A673 (cell line): Measurements from ENCODE around the gene TMEM8B. TPM values are rescaled to one million over a fixed set of nuclear protein-coding genes. Genes with fewer than 3 reads are reported as not detected.

Experiments
- BruUV-seq: library from RNA; stranded (reverse); fragments of 400-500 nt; replicated peaks from 2 replicates; lab custom pipeline; 2021; lab: Mats Ljungman, UMichigan
- CTCF ChIA-PET: fragments of 300-600 bp; sonication (Branson Sonifier 250); formaldehyde crosslinking; loops from one replicate; lab custom pipeline; 2022; ENCODE audit warnings: antibody characterized with exemption; lab: Charles Lee
- POLR2A ChIA-PET: fragments of 300-600 bp; sonication (Branson Sonifier 250); formaldehyde crosslinking; loops from one replicate; lab custom pipeline; 2022; ENCODE audit warnings: antibody characterized with exemption; ENCODE audit not compliant: low non-redundant PET; lab: Charles Lee
- DNase-seq: peaks from one replicate; pipeline ENCODE4 v3.0.0-alpha.2; 2015; ENCODE audit warnings: low spot score
- H3K27ac ChIP-seq: fragments of 200-600 bp; sonication (generic); 2 replicates; pipeline ENCODE4 v1.5.1; 2016; ENCODE audit warnings: mixed run types, low read depth, mild to moderate bottlenecking, mixed read lengths, antibody characterized with exemption, low read length; ENCODE audit not compliant: poor library complexity, severe bottlenecking
- H3K27me3 ChIP-seq: fragments of 200-600 bp; sonication (generic); replicated peaks from 2 replicates; pipeline ENCODE4 v1.6.1; 2017; ENCODE audit warnings: mixed run types, low read depth, mild to moderate bottlenecking, mixed read lengths, antibody characterized with exemption, low read length; ENCODE audit not compliant: insufficient read depth, poor library complexity
- H3K36me3 ChIP-seq: fragments of 200-600 bp; sonication (generic); 2 replicates; pipeline ENCODE4 v1.6.1; 2016; ENCODE audit warnings: mixed run types, mild to moderate bottlenecking, mixed read lengths, antibody characterized with exemption, low read length; ENCODE audit not compliant: insufficient read depth, poor library complexity, severe bottlenecking
- H3K4me1 ChIP-seq: fragments of 200-600 bp; sonication (generic); 2 replicates; pipeline ENCODE4 v1.6.1; 2017; ENCODE audit warnings: mixed run types, mild to moderate bottlenecking, mixed read lengths, antibody characterized with exemption, low read length; ENCODE audit not compliant: insufficient read depth, poor library complexity, severe bottlenecking
- H3K4me3 ChIP-seq: fragments of 200-600 bp; sonication (generic); 2 replicates; pipeline ENCODE4 v1.5.1; 2016; ENCODE audit warnings: low read depth, mixed run types, mild to moderate bottlenecking, mixed read lengths, low read length; ENCODE audit not compliant: poor library complexity, severe bottlenecking
- H3K9me3 ChIP-seq: fragments of 200-600 bp; sonication (generic); 2 replicates; pipeline ENCODE4 v1.6.1; 2016; ENCODE audit warnings: mixed run types, low read depth, mild to moderate bottlenecking, mixed read lengths, antibody characterized with exemption, low read length; ENCODE audit not compliant: poor library complexity, severe bottlenecking
- EZH2 ChIP-seq: fragments of 200-600 bp; sonication (generic); IDR thresholded peaks from 2 replicates; pipeline ENCODE4 v1.6.1; 2017; ENCODE audit warnings: borderline replicate concordance, low read depth, mild to moderate bottlenecking, mixed read lengths, antibody characterized with exemption, low read length; ENCODE audit not compliant: poor library complexity, severe bottlenecking
- intact Hi-C: fragments of 100-400 bp; cut with micrococcal nuclease; formaldehyde crosslinking; loops from one replicate; pipeline ENCODE4 v1.10.0; 2022; ENCODE audit not compliant: unreplicated experiment
- total RNA-seq: library from RNA; stranded (reverse); gene quantifications from 2 replicates; pipeline ENCODE4 v1.2.3, GENCODE V29; 2021
- TF ChIP-seq, protein P1 (sequence below): fragments of 300-800, 200-600 bp; sonication (generic); conservative IDR thresholded peaks from 2 replicates; pipeline ENCODE4 v1.5.1; 2017; ENCODE audit warnings: low read depth, mild to moderate bottlenecking, antibody characterized with exemption, low read length, moderate library complexity, mixed read lengths

TMEM8B gene
- total RNA-seq, 1 experiment from 2014 or later, result 6.9 TPM

DNA sequence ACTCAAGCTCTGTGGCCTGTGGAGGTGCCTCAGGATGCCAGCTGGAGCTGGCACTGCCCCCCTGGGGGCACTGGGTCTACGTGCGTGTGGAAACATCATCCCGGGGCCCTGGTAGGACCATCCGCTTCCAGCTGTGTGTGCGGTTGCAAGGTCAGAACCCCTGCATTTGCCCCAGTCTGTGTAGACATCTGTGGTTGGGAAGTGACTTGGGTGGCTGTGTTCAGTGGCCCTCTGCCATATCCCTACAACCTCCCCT, 12.5 kb downstream of the TMEM8B start:
- ChIA-PET CTCF (no interaction called here), POLR2A (no interaction called here)
- TF ChIP-seq EZH2, result no peak
- TF ChIP-seq, protein P1, sequence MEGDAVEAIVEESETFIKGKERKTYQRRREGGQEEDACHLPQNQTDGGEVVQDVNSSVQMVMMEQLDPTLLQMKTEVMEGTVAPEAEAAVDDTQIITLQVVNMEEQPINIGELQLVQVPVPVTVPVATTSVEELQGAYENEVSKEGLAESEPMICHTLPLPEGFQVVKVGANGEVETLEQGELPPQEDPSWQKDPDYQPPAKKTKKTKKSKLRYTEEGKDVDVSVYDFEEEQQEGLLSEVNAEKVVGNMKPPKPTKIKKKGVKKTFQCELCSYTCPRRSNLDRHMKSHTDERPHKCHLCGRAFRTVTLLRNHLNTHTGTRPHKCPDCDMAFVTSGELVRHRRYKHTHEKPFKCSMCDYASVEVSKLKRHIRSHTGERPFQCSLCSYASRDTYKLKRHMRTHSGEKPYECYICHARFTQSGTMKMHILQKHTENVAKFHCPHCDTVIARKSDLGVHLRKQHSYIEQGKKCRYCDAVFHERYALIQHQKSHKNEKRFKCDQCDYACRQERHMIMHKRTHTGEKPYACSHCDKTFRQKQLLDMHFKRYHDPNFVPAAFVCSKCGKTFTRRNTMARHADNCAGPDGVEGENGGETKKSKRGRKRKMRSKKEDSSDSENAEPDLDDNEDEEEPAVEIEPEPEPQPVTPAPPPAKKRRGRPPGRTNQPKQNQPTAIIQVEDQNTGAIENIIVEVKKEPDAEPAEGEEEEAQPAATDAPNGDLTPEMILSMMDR, result no peak

DNA sequence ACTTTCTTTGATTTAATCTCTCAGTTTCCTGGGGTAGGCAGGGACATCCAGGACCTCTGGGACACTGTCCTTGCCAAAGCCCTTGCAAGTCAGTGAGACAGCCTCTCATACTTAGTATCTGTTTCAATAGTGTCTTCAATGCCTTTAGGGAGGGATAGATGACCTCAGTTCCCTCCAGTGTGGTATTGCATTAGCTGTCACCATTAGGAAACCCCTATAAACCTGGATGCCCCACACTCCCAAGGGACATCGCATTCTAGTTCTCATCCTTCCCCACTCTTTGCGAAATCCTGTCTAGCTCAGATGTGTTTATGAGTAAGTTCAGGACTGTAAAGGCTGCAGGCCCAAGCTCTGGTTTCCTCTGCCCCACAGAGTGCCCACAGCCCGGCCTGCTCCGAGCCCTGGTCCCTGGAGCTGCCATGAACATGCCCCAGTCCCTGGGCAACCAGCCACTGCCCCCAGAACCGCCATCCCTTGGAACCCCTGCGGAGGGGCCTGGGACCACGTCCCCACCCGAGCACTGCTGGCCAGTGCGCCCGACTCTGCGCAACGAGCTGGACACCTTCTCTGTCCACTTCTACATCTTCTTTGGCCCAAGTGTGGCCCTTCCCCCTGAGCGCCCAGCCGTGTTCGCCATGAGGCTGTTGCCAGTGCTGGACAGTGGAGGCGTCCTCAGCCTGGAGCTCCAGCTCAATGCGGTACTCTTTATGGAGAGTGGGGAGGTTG, 13.2 kb downstream of the TMEM8B start:
- Histone ChIP-seq H3K27ac (no peak overlapping the region), H3K9me3 (no peaks in the 10 kb centered on the region), H3K36me3 (no peaks in the 10 kb centered on the region), H3K4me1 (no peaks in the 10 kb centered on the region), H3K4me3 (no peak overlapping the region), H3K27me3 (no peaks in the 10 kb centered on the region)
- BruUV-seq, result no TSS peak
- DNase-seq, result no peak
- ChIA-PET CTCF (no interaction called here), POLR2A (no interaction called here)
- intact Hi-C loops, result no loop called here
- TF ChIP-seq, protein P1, result no peak
- TF ChIP-seq EZH2, result no peak

More for the DNA sequence above, 12.5 kb downstream of the TMEM8B start:
- Histone ChIP-seq H3K4me3 (no peak overlapping the region), H3K36me3 (no peaks in the 10 kb centered on the region), H3K4me1 (no peaks in the 10 kb centered on the region), H3K27me3 (no peaks in the 10 kb centered on the region), H3K9me3 (no peaks in the 10 kb centered on the region), H3K27ac (no peak overlapping the region)
- no peak for DNase-seq
- no TSS peak for BruUV-seq
- intact Hi-C loops, result no loop called here

DNA sequence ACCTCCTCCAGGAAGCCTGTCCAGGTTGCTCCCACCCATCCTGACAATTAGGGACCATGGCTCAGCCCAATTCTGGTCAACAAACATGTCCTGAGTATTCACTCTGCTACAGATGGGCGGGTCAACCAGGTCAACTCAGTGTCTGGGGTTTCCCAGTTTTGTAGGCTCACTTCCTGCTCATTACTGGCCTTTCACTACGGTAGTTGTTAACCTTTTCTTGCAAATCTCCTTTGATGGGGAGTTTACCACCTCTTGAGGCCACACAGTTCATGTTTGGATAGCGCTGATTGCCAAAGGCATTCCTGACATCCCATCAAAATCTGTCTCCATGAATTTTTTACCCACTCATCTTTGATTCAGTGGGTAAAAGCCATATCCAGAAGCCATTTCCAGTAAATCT, 13.8 kb downstream of the TMEM8B start:
- POLR2A ChIA-PET, result no interaction called here
- intact Hi-C loops, result no loop called here
- Histone ChIP-seq H3K9me3 (no peaks in the 10 kb centered on the region), H3K4me1 (no peaks in the 10 kb centered on the region), H3K4me3 (no peak overlapping the region), H3K27me3 (no peaks in the 10 kb centered on the region), H3K36me3 (no peaks in the 10 kb centered on the region), H3K27ac (no peak overlapping the region)
- no peak for DNase-seq
- TF ChIP-seq, protein P1, result no peak
- no peak for TF ChIP-seq EZH2
- BruUV-seq, result no TSS peak
- CTCF ChIA-PET, result no interaction called here
